Measurements from ENCODE around the gene RAI1.
A peak's percentile ranks its signal among the peaks of the same experiment; 100 is the strongest.

The RAI1 gene

DNA sequence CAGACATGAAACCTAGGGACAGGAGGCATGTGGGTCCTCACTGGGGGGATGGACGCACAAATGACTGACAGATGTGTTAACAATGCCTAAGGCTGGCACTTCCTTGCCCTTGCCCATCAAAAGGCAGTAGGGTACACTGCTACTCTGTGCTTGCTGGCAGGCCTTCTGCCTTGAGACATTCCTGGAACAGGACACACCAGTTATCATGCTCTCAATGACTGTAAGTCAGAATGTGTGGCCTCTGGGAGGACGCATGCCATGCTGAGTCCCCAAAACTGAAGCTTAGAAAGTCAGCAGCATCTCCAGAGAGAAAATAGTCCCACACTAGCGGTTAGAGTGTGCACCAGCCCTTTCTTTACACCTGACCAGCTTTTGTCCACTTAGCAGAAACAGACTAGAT lies 171.7 kb downstream of the RAI1 start:
- DNase-seq, result peak; percentile 43

DNA sequence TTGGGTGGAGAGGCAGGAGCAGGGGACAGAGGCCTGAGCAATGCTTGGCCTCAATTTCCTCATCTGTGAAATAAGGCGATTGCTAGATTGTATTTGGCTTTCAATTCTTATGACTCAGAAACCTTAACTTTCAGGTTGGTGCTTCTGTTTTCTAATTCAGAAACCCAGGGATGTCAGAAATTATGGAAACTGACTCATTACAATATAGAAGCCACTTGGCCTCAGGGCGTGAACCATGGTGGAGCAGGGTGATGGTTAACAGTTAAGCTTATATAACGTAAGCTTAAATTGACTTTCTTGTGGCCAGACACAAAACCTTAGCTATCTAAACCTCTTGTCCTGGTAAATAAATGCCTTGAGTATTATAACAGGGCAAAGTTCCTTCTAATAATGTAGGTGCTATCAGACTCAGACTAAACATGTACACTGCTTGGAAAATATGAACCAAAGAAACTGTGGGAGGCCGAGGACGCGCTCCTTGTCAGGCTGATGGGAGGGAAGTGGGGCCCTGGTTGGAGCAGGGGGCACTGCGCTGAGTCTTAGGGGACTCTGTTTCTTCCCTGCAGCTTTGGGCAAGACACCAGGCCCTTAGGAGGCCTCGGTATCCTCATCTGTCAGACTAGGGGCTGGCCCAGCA lies 172.7 kb downstream of the RAI1 start:
- DNase-seq, result peak; percentile 93

DNA sequence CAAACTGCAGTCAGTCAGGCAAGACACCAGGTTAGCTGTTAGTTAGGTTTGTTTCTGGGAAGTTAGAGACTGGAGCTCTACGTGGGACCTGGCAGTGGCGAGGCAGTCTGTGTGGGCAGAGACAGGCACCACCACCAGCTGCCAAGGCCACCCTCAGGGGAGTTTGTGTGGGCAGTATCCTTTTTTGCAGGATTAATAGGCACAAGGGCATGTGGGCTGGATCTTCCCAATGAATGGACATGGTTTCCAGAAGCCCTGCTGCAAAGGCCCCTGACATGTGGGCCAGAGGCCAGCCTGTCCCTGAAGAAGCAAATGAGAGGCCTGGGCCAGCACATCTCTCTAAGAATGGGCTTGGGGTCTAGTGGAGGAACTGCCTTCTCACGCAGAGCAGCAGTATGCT lies 174.7 kb downstream of the RAI1 start:
- no peak for DNase-seq

DNA sequence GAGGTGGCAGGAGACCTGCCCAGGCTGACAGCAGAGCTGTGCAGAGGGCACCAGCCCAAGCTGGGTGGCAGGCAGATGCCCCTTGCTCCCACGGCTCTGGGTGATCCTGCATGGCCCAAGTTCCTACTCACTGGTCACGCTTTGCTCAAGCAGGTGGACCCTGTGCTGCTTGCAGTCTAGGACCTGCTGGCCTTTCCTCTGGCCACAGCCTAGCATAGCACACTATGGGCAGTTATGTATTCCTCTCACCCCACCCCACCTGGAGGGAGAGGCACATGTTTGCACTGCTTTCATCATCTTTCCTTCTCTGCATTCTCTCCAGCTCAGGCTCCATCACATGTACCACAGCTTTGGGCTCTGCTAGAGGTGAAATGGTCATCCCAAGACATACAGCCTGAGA lies 175.1 kb downstream of the RAI1 start:
- DNase-seq, result no peak

DNA sequence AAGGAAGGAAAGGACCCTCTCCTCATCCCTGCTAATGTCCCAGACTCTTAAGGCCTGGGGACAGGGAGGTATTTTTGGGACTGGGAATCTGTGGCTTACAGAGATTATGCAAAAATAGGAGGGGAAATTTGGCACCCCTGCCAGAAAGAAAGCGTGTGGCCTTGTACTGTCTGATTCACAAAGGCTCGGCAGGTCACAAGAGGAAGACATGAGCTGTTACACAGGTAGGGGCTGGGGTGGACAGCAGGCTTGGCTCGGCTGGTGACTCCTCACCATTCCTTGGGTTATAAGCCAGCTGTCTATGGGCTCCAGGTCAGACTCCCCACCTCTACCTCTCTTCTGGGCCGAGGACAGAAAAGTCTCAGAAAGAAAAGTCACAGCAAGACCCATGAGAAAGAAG lies 176.2 kb downstream of the RAI1 start:
- DNase-seq, result no peak

DNA sequence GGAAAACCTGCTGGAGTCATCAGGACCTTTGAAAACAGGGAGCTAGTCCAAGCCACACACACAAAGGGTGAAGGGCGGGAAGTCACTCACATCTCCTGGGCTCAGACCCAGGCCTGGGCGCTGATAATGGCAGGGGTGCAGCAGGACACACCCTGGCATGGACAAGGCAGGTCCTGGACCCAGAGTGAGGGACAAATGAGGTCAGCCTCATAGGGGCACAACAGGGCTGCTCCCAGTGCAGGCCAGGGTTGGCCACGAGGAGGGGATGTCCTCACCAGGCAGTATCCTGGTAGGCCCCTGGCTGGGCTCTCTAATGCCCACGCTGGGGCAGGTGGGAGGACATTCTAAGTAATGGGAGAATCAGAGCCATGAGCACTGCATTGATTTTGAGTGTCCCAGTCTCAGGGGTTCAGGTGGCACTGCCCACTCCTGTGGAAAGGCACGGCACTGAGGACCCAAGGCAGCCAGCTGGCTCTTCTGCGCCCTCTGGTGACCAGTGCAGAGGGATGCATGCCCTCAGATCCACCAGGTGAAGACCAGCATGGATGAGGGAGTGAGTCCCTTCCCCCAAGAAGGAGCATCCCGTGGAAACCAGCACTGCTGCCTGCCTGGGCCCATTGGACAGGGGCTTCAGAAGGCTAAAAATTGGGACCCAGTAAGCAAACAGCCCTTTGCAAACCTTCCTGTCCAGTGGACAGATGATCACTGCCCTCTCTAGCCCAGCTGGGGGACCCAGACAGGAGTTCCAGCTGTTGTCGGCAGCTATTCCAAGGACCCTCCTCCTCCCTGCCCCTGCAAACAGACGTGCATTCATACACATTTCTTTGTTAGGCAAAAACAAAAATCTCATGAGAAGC lies 178.9 kb downstream of the RAI1 start:
- peak; percentile 69 for DNase-seq

DNA sequence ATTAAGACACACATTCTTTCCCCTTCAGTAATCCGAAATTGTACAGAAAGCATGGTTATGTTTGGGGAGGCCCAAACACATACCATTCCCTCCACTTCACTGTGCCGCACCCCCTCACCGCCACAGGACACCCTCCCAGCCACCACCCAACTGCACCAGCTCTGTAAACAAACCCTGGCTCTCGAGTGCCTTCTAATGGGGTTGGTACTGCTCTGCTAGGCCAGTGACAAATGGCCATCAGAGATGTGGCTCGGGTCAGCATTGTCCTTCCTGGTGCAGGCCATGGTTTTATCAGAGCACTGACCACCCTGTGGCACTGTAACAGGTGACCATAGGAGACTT lies 179.5 kb downstream of the RAI1 start:
- DNase-seq, result no peak
